B cell (primary cell): ENCODE measurements around the gene RAB22A.

ENCODE experiments used
- CTCF ChIP-seq: fragments of 200-600 bp; IDR thresholded peaks from one replicate; pipeline ENCODE4 v1.8.0; 2022; ENCODE audit warnings: antibody characterized with exemption, mild to moderate bottlenecking
- EZH2 ChIP-seq: IDR thresholded peaks from 2 replicates; pipeline ENCODE4 v1.6.1; 2012; ENCODE audit warnings: borderline replicate concordance, low read depth, mild to moderate bottlenecking, moderate library complexity, low read length; ENCODE audit not compliant: insufficient read depth, poor library complexity, severe bottlenecking

DNA sequence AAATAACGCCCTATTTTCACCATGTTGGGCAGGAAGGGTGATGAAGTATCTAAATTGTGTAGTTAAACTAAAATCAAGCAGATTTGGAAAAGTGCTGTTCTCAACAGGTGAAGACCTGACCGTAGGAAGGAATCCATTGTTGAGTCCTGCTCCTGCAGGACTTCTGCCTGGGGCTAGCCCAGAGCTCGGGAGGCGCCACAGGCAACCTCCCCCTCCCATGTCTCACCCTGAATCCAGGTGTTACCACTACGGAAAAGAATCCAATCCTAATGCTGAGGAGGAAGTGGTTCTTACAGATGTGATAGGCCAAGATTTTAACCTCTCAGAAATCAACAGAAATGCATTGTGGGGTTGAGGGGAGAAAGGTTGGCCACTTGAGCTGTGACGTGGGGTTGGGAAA, 30.2 kb downstream of the RAB22A start:
- TF ChIP-seq CTCF: no peak
- no peak for TF ChIP-seq EZH2
